Occipital lobe (tissue), 2 donors: ENCODE data around the gene OOSP4B. TPM values are rescaled to one million over a fixed set of nuclear protein-coding genes. Genes with fewer than 3 reads are reported as not detected.
"Not testable (repeated sequence)": the region's sequence is repeated elsewhere in the genome, so short reads cannot be mapped to it uniquely, and the experiment has no call there.

Experiments
- DNase-seq: peaks from one replicate; lab custom pipeline; 2025; lab: John Stamatoyannopoulos, UW
- total RNA-seq: library from RNA; depleted of rRNA; stranded (reverse); fragments of >200 nt; gene quantifications from one replicate; pipeline ENCODE4 v1.2.3, GENCODE V29; 2014

OOSP4B gene
- total RNA-seq: not detected

GRCh38 chr11:60016881-60017280 is at the start of gene OOSP4B:
OOSP4B (plus strand) TSS chr11:60017181.
- no peak for DNase-seq

GRCh38 chr11:59967677-59968394 is 49.1 kb upstream of the OOSP4B start:
- DNase-seq: no peak

GRCh38 chr11:59968395-59968783 is 48.6 kb upstream of the OOSP4B start:
- DNase-seq: no peak

- no peak for DNase-seq
Measured at GRCh38 chr11:59973097-59973496, 43.9 kb upstream of the OOSP4B start.

GRCh38 chr11:59981106-59981770 is 35.7 kb upstream of the OOSP4B start:
- DNase-seq: no peak

- DNase-seq: not testable (repeated sequence)
Measured at GRCh38 chr11:59982037-59982436, 34.9 kb upstream of the OOSP4B start.

GRCh38 chr11:59983212-59983611 is 33.8 kb upstream of the OOSP4B start:
- DNase-seq: no peak

GRCh38 chr11:59984368-59984767 is 32.6 kb upstream of the OOSP4B start:
- DNase-seq: no peak

GRCh38 chr11:59990421-59990820 is 26.6 kb upstream of the OOSP4B start:
- no peak for DNase-seq

GRCh38 chr11:59992425-59992824 is 24.6 kb upstream of the OOSP4B start:
- no peak for DNase-seq

GRCh38 chr11:59997800-59998199 is 19.2 kb upstream of the OOSP4B start:
- DNase-seq: no peak

- DNase-seq: no peak
Measured at GRCh38 chr11:59999691-60000090, 17.3 kb upstream of the OOSP4B start.

GRCh38 chr11:60003729-60004128 is 13.3 kb upstream of the OOSP4B start:
- no peak for DNase-seq

GRCh38 chr11:60005360-60005759 is 11.6 kb upstream of the OOSP4B start:
- no peak for DNase-seq

- DNase-seq: no peak
Measured at GRCh38 chr11:60018058-60018457, 1.1 kb downstream of the OOSP4B start.

GRCh38 chr11:60020376-60020775 is 3.4 kb downstream of the OOSP4B start:
- not testable (repeated sequence) for DNase-seq

- DNase-seq: no peak
Measured at GRCh38 chr11:60029015-60029632, 12.1 kb downstream of the OOSP4B start.

GRCh38 chr11:60040109-60040508 is 23.1 kb downstream of the OOSP4B start, which contains the start of gene OOSP2:
OOSP2 (plus strand) TSS chr11:60040409; CDS start chr11:60040460, 51 bp downstream.
- no peak for DNase-seq

GRCh38 chr11:60050422-60050821 is 33.4 kb downstream of the OOSP4B start:
- DNase-seq: not testable (repeated sequence)

GRCh38 chr11:60050839-60051238 is 33.9 kb downstream of the OOSP4B start:
- not testable (repeated sequence) for DNase-seq

GRCh38 chr11:60056349-60056969 is 39.5 kb downstream of the OOSP4B start, which contains the start of gene MS4A3:
MS4A3 (plus strand) TSS chr11:60056665; CDS start chr11:60061161, 4,496 bp downstream.
- no peak for DNase-seq

- no peak for DNase-seq
Measured at GRCh38 chr11:60059052-60059451, 42.1 kb downstream of the OOSP4B start.
